ENCODE results near the gene ZSCAN22.
"Not testable (repeated sequence)": the region's sequence is repeated elsewhere in the genome, so short reads cannot be mapped to it uniquely, and the experiment has no call there.

The ZSCAN22 gene

DNA sequence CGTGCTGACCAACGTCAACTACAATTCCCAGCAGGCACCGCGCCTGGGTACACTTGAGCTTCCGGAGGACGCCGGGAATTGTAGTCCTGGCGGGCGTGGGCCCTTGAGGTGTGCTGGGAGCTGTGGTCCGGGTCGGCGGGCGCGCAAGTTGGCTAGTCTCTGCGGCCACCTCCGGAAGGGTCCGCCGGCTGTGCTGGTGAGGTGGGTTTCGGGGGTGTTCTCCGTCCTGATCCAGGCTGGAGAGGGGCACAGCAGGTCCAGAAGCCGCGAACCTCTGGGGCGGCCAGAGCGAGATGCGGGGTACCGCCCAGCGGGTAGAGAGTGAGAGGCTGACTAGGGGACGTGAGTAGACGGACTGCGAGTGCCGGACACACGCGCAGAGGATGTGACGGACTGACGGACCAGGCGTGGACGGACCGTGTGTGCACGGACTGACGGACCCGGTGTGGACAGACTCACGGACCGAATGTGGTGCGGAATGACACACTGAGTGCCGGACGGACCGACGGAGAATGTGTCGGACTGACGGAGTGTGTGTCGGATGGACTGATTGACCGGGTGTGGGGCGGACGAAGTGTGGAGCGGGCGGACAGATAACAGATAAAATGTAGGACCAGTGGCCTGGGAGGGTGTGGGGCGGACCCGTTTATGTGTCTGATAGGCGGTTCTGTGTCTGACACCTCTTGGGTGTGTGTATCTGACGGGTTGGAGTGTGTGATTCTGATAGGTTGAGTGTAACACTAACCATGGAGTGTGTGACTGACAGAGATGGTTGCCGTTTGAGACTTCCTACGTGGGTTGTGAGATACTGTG, at the start of gene ZSCAN22:
TSS of gene ZSCAN22 (plus strand) at position 81 of the 813 bp plus-strand sequence. CDS start 7,809 bp downstream, outside the sequence.
- DNase-seq (ENCODE audit: low read depth in 2 of 2): peak; percentile 75 to 79

- no peak for DNase-seq (ENCODE audit: low read depth in 2 of 2)
Measured at GRCh38 chr19:58277197-58277596, 49.6 kb upstream of the ZSCAN22 start.

- DNase-seq (ENCODE audit: low read depth in 2 of 2): no peak
Measured at GRCh38 chr19:58277748-58278540, 48.9 kb upstream of the ZSCAN22 start.

DNA sequence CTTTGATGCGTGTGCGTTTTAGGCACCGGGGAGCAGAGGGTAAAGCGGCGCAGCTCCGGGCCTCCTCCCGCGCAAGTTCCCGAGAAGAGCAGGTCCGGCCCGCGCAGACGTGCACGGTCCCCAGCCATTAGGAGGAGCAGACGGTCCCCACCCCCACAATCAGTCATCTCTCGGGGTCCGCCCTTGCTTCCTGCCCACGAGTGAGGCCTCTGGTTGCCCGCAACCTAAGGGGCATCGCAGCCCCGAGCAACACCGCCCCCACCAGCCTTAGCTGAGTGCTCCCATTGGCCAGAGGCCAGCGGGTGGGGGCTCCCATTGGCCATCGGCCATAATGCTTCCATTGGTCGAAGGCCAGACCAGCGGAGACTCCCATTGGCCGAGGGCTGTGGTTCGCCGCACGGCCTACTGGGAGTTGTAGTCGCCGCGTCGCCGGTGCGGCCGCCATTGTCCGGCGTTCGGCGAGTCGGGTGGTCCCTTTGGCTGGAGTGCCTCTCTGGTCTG, 48.2 kb upstream of the ZSCAN22 start, which contains the start of gene ZNF8:
TSS of gene ZNF8 (plus strand) at position 415 of the 501 bp plus-strand sequence. CDS start 127 bp downstream, outside the sequence.
- DNase-seq (ENCODE audit: low read depth in 2 of 2): peak; percentile 97

DNA sequence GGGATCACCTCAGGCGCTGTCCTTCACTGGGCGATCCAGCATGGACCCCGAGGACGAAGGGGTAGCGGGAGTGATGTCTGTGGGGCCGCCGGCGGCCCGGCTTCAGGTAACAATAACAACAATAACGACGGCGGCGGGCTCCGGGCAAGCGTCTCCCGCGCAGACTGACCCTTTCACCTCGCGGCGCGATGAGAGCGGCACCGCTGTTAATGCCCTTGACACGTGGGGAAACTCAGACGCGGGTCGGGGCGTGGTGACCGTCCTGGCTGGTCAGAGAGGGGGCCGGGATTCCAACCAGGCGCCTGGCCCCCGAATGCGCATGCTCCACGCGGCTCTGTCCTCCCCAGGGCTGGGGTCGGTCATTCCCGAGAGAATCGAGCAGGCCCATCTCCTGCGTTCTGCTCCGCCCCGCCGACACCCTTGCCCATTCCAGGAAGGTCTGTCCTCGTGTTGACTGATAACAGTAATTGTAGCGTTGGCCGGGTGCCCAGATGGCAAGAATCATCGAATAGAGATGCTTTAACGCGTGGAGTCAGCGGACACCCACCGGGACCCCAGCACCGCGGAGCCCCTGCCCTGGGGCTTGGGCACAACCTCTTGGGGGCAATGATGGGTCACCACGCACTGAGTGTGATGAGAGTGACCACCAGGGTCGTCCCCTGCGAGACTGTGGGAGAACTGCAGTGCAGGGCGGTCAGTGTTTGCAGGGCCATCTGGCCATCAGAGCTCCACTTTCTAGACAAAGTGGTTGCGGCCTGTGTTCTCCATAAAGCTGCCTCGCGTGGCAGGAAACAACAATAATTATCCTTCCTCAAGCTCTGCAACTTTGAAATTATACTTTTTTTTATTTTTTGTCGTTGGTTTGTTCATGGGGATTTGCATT, 47.5 kb upstream of the ZSCAN22 start:
- DNase-seq (ENCODE audit: low read depth in 2 of 2): peak in 1 of 2 donors; percentile 17

- no peak for DNase-seq (ENCODE audit: low read depth in 2 of 2)
Measured at GRCh38 chr19:58279925-58280316, 46.9 kb upstream of the ZSCAN22 start.

DNA sequence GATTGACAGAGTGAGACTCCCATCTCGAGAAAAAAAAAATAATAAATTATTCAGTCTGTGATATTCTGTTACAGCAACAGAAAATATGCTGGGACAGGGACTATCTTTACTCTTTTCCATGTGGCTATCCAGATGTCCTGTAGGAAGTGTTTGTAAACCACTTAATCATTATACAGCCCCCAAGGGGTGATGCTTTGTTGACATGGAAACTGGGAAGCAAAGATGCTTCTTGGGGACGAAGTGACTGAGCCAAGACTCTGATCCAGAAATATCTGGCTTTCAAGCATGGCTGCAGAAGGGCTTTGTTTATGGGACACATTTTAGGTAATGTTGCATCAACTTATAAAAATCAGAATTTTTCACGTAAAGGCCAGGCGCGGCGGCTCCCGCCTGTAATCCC, 42.6 kb upstream of the ZSCAN22 start:
- DNase-seq (ENCODE audit: low read depth in 2 of 2): no peak

GRCh38 chr19:58291943-58292342, 34.9 kb upstream of the ZSCAN22 start:
- no peak for DNase-seq (ENCODE audit: low read depth in 2 of 2)

DNA sequence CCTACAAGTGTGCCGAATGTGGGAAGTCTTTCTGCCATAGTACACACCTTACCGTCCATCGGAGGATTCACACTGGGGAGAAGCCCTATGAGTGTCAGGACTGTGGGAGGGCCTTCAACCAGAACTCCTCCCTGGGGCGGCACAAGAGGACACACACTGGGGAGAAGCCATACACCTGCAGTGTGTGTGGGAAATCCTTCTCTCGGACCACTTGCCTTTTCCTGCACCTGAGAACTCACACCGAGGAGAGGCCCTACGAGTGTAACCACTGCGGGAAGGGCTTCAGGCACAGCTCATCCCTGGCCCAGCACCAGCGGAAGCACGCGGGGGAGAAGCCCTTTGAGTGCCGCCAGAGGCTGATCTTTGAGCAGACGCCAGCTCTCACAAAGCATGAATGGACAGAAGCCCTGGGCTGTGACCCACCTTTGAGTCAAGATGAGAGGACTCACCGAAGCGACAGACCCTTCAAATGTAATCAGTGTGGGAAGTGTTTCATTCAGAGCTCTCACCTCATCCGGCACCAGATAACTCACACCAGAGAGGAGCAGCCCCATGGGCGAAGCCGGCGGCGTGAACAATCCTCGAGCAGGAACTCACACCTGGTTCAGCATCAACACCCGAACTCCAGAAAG, 31.9 kb upstream of the ZSCAN22 start:
- no peak for DNase-seq (ENCODE audit: low read depth in 2 of 2)

DNA sequence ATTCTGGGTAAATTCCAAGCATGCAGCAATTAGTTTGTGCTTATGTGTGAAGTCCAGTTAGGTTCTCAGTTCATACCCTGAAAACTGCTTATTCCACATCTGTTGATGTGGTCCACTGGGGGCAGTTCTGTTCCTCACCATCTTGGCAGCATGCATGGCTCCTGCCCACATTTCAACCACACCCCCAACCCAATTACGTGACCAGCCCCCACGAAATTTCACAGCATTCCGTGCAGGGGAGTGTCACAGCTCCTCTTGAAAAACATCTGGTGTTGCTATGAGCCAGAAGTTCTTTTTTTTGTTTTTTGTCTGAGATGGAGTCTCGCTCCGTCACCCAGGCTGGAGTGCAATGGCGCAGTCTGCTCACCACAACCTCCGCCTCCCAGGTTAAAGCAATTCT, 30.7 kb upstream of the ZSCAN22 start:
- DNase-seq (ENCODE audit: low read depth in 2 of 2): no peak

DNA sequence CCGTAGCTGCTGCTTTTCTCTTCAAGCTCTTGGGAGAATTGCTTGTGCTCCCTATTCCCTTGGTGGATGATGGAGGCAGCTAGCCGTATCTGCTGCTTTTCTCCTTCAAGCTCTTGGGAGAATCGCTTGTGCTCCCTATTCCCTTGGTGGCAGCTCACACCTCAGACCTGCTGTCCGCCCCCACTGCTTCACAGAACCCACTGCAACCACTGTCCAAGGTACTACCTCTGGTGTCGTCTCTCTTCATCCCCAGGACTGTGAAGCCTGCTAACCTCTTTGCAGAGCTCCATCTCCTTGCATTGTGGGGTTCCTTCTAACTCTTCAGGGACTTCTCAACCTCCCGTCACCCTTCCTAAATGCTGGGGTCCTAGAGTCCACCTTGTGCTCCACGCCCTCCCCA, 26.2 kb upstream of the ZSCAN22 start:
- DNase-seq (ENCODE audit: low read depth in 2 of 2): no peak

- no peak for DNase-seq (ENCODE audit: low read depth in 2 of 2)
Measured at GRCh38 chr19:58304255-58304654, 22.5 kb upstream of the ZSCAN22 start.

- DNase-seq (ENCODE audit: low read depth in 2 of 2): no peak
Measured at GRCh38 chr19:58304748-58305064, 22.1 kb upstream of the ZSCAN22 start.

- peak; percentile 86 to 91 for DNase-seq (ENCODE audit: low read depth in 2 of 2)
Measured at GRCh38 chr19:58305065-58305931, 21.5 kb upstream of the ZSCAN22 start, which contains the start of gene ERVK3-1. Gene ERVK3-1, plus strand, starts transcription at chr19:58305377. Its CDS starts 6,792 bp downstream, at chr19:58312169.

- no peak for DNase-seq (ENCODE audit: low read depth in 2 of 2)
Measured at GRCh38 chr19:58305932-58306323, 20.9 kb upstream of the ZSCAN22 start.

- no peak for DNase-seq (ENCODE audit: low read depth in 2 of 2)
Measured at GRCh38 chr19:58307736-58308135, 19.1 kb upstream of the ZSCAN22 start.

DNA sequence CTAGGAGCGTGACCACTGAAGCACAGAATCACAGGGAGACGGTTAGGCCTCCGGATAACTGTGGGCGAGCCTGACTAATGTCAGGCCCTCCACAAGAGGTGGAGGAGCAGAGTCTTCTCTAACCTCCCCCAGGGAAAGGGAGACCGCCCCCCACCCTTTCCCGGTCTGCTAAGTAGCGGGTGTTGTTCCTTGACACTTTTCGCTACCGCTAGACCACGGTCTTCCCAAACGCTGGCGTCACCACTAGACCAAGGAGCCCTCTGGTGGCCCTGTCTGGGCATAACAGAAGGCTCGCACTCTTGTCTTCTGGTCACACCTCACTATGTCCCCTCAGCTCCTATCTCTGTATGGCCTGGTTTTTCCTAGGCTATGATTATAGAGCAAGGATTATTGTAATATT, 16.1 kb upstream of the ZSCAN22 start:
- not testable (repeated sequence) for DNase-seq (ENCODE audit: low read depth in 2 of 2)

DNA sequence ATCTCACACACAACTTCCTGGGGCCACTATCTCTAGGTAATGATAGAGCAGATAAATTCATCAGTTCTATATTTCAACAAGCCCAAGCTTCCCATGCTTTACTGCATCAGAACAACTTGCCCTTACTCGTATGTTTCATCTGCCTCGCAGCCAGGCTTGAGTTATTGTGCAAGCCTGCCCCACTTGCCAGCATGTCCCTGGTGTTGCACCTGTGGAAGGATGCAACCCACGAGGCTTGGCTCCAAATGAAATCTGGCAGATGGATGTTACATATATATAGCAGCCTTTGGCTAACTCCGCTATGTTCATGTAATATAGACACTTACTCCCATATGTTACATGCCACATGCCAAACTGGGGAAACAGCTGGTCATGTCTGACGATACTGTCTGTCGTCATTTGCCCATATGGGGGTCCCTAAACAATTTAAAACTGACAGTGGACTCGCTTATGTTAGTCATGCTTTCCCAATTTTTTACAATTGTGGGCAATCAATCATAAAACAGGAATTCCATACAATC, 15.4 kb upstream of the ZSCAN22 start:
- DNase-seq (ENCODE audit: low read depth in 2 of 2): no peak

DNA sequence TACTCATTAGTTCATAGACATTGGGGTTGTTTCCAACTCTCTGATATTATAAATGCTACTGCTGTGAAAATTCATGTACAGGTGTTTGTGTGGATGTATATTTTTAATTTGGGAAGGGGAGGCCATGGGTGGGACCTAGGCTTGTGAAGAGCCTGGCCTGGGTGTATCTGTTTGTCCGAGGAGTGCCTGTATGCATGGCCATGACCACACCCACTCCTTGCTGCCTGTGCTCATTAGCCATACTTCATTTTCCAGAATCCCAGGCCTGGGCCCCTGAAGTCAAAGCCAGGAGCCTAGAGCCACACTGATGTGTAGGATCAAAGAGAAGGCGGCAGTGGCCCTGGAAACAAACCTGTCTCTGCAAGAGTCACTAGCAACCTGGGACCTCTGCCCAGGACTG, 11.2 kb upstream of the ZSCAN22 start:
- DNase-seq (ENCODE audit: low read depth in 2 of 2): no peak

Data from activated CD8-positive, alpha-beta memory T cell treated with anti-CD3 and anti-CD28 coated beads for 4 hours (primary cell).